IMR-90 (cell line): ENCODE results near the gene NAP1L1. TPM values are rescaled to one million over a fixed set of nuclear protein-coding genes. Genes with fewer than 3 reads are reported as not detected.

Source experiments
- ATAC-seq: fragments of 200-7000 bp; cut with Tn5 transposase; 2 replicates; pipeline ENCODE4 v1.9.1; 2020; ENCODE audit warnings: low read depth, mild to moderate bottlenecking, moderate library complexity
- BruUV-seq: library from RNA; stranded (reverse); fragments of 400-500 nt; replicated peaks from 2 replicates; lab custom pipeline; 2021; lab: Mats Ljungman, UMichigan
- CTCF ChIA-PET: fragments of 300-600 bp; formaldehyde crosslinking; extraction: SDS; loops from one replicate; lab custom pipeline; 2021; ENCODE audit warnings: antibody characterized with exemption; lab: Yijun Ruan, JAX
- POLR2A ChIA-PET: fragments of 300-600 bp; sonication (Branson Sonifier 250); formaldehyde crosslinking; loops from one replicate; lab custom pipeline; 2022; ENCODE audit warnings: antibody characterized with exemption; ENCODE audit not compliant: unreplicated experiment; lab: Charles Lee
- DNase-seq: peaks from one replicate; pipeline ENCODE4 v3.0.0; 2013
- H2AFZ ChIP-seq: replicated peaks from 2 replicates; pipeline ENCODE3; 2013; ENCODE audit warnings: low read length, mild to moderate bottlenecking; ENCODE audit not compliant: poor library complexity
- H2AK5ac ChIP-seq: 2 replicates; pipeline ENCODE4 v1.6.1; 2013; ENCODE audit warnings: low read depth, low read length, inconsistent platforms
- H2AK9ac ChIP-seq: replicated peaks from 2 replicates; pipeline ENCODE3; 2013; ENCODE audit warnings: mild to moderate bottlenecking, low read depth, low read length, moderate library complexity; ENCODE audit not compliant: poor library complexity
- H2BK120ac ChIP-seq: 2 replicates; pipeline ENCODE4 v1.6.1; 2013; ENCODE audit warnings: low read depth, low read length, inconsistent platforms
- H2BK15ac ChIP-seq: 3 replicates; pipeline ENCODE4 v1.6.1; 2013; ENCODE audit warnings: low read depth, low read length, inconsistent platforms
- H2BK20ac ChIP-seq: 2 replicates; pipeline ENCODE4 v1.6.1; 2013; ENCODE audit warnings: low read depth, mild to moderate bottlenecking, inconsistent platforms, low read length, moderate library complexity
- H2BK5ac ChIP-seq: 2 replicates; pipeline ENCODE4 v1.6.1; 2013; ENCODE audit warnings: mild to moderate bottlenecking, low read depth, low read length, inconsistent platforms; ENCODE audit not compliant: poor library complexity, severe bottlenecking
- H3K14ac ChIP-seq: replicated peaks from 2 replicates; pipeline ENCODE4 v1.6.1; 2013; ENCODE audit warnings: low read depth, low read length, inconsistent platforms
- H3K18ac ChIP-seq: 2 replicates; pipeline ENCODE4 v1.6.1; 2013; ENCODE audit warnings: low read depth, low read length, control low read depth
- H3K23ac ChIP-seq: 2 replicates; pipeline ENCODE4 v1.6.1; 2013; ENCODE audit warnings: low read depth, low read length, inconsistent platforms
- H3K27ac ChIP-seq: 2 replicates; pipeline ENCODE4 v1.5.1; 2013; ENCODE audit warnings: mild to moderate bottlenecking, control low read depth, low read length; ENCODE audit not compliant: insufficient read depth
- H3K27me3 ChIP-seq: 2 replicates; pipeline ENCODE4 v1.6.1; 2013; ENCODE audit warnings: low read length; ENCODE audit not compliant: control insufficient read depth, insufficient read depth
- H3K36me3 ChIP-seq: 2 replicates; pipeline ENCODE4 v1.6.1; 2013; ENCODE audit warnings: low read length, mixed read lengths; ENCODE audit not compliant: control insufficient read depth, insufficient read depth
- H3K4ac ChIP-seq: 2 replicates; pipeline ENCODE4 v1.6.1; 2013; ENCODE audit warnings: low read depth, low read length, inconsistent platforms
- H3K4me1 ChIP-seq: 2 replicates; pipeline ENCODE4 v1.6.1; 2013; ENCODE audit warnings: low read length, mixed read lengths; ENCODE audit not compliant: control insufficient read depth, insufficient read depth
- H3K4me2 ChIP-seq: 2 replicates; pipeline ENCODE4 v1.6.1; 2013; ENCODE audit warnings: low read depth, mild to moderate bottlenecking, control low read depth, low read length, moderate library complexity
- H3K4me3 ChIP-seq: 2 replicates; pipeline ENCODE4 v1.5.1; 2013; ENCODE audit warnings: low read depth, mild to moderate bottlenecking, control low read depth, low read length, moderate library complexity; ENCODE audit not compliant: insufficient read depth
- H3K56ac ChIP-seq: 2 replicates; pipeline ENCODE4 v1.6.1; 2013; ENCODE audit warnings: low read length, inconsistent platforms; ENCODE audit not compliant: insufficient read depth; ENCODE audit errors: extremely low read depth
- H3K79me1 ChIP-seq, 2 experiments: 2 replicates each; pipeline ENCODE4 v1.6.1; 2013; ENCODE audit warnings: low read length in 2 of 2, inconsistent platforms in 1 of 2, low read depth in 1 of 2
- H3K9ac ChIP-seq: 2 replicates; pipeline ENCODE4 v1.6.1; 2013; ENCODE audit warnings: low read depth, low read length, control low read depth
- H3K9me1 ChIP-seq: 2 replicates; pipeline ENCODE4 v1.6.1; 2013; ENCODE audit warnings: low read length, inconsistent platforms; ENCODE audit not compliant: insufficient read depth
- H3K9me3 ChIP-seq: 2 replicates; pipeline ENCODE4 v1.6.1; 2013; ENCODE audit warnings: low read length; ENCODE audit not compliant: control insufficient read depth, insufficient read depth
- H4K20me1 ChIP-seq: 2 replicates; pipeline ENCODE4 v1.6.1; 2013; ENCODE audit warnings: low read length, inconsistent platforms; ENCODE audit not compliant: insufficient read depth
- H4K5ac ChIP-seq: 2 replicates; pipeline ENCODE4 v1.6.1; 2013; ENCODE audit warnings: mild to moderate bottlenecking, low read depth, low read length, control low read depth
- H4K8ac ChIP-seq, 2 experiments: 2 replicates each; pipeline ENCODE4 v1.6.1; 2013; ENCODE audit warnings: low read depth in 2 of 2, low read length in 2 of 2, control low read depth in 1 of 2, inconsistent platforms in 1 of 2
- H4K91ac ChIP-seq: 2 replicates; pipeline ENCODE4 v1.6.1; 2013; ENCODE audit warnings: low read depth, low read length, inconsistent platforms; ENCODE audit not compliant: insufficient read depth
- BHLHE40 ChIP-seq: fragments of 150-350 bp; IDR thresholded peaks from 2 replicates; pipeline ENCODE4 v1.6.1; 2016; ENCODE audit warnings: mild to moderate bottlenecking, low read depth, low read length
- CEBPB ChIP-seq: IDR thresholded peaks from 2 replicates; pipeline ENCODE4 v1.6.1; 2012; ENCODE audit warnings: low read depth, low read length, improper control_type of control experiment
- MAFK ChIP-seq: IDR thresholded peaks from 2 replicates; pipeline ENCODE4 v1.6.1; 2012; ENCODE audit warnings: low read depth, low read length, improper control_type of control experiment
- MAZ ChIP-seq: IDR thresholded peaks from 2 replicates; pipeline ENCODE4 v1.6.1; 2012; ENCODE audit warnings: low read depth, mild to moderate bottlenecking, low read length, improper control_type of control experiment, moderate library complexity, borderline replicate concordance
- NFE2L2 ChIP-seq: fragments of 150-350 bp; IDR thresholded peaks from 2 replicates; pipeline ENCODE4 v1.6.1; 2016; ENCODE audit warnings: low read depth, mild to moderate bottlenecking, low read length
- POLR2A ChIP-seq: IDR thresholded peaks from 2 replicates; pipeline ENCODE4 v1.6.1; 2012; ENCODE audit warnings: mild to moderate bottlenecking, low read depth, low read length
- RAD21 ChIP-seq: IDR thresholded peaks from 2 replicates; pipeline ENCODE4 v1.6.1; 2012; ENCODE audit warnings: low read length, improper control_type of control experiment
- RFX5 ChIP-seq: IDR thresholded peaks from 2 replicates; pipeline ENCODE4 v1.8.0; 2012; ENCODE audit warnings: low read depth, mild to moderate bottlenecking, low read length, moderate library complexity
- SMC3 ChIP-seq: fragments of 150-350 bp; IDR thresholded peaks from 2 replicates; pipeline ENCODE4 v1.6.1; 2016; ENCODE audit warnings: low read depth, mild to moderate bottlenecking, antibody characterized with exemption, low read length, moderate library complexity
- WGBS, 2 experiments: methylation state at CpG; one replicate each; pipeline versions ENCODE4 v1.1.5 to v1.1.7; 2013; ENCODE audit warnings: missing lambda C conversion rate in 2 of 2; ENCODE audit not compliant: insufficient read length in 1 of 2; ENCODE audit errors: extremely low coverage in 2 of 2; 5-methylcytosine and 5-hydroxymethylcytosine counted together
- dilution Hi-C: fragments of 300-500 bp; cut with HindIII; formaldehyde crosslinking; loops from one replicate; pipeline ENCODE4 v1.14.3; 2018; ENCODE audit warnings: low sequenced_read_pairs; ENCODE audit not compliant: unreplicated experiment
- in situ Hi-C: fragments of 300-500 bp; cut with MboI; formaldehyde crosslinking; loops from 3 replicates; pipeline ENCODE4 v1.14.3; 2019; ENCODE audit warnings: low sequenced_read_pairs, inconsistent platforms, mixed read lengths
- intact Hi-C: fragments of 100-400 bp; cut with micrococcal nuclease; formaldehyde crosslinking; loops from 2 replicates; pipeline ENCODE4 v1.10.0; 2022
- polyA plus RNA-seq, 3 experiments: library from polyadenylated mRNA; depleted of rRNA; stranded (reverse); fragments of >200 nt; gene quantifications; 2 replicates each; pipeline ENCODE4 v1.2.3, GENCODE V29; 2012; ENCODE audit warnings: low replicate concordance in 1 of 3
- total RNA-seq: library from RNA; depleted of rRNA; stranded (reverse); fragments of >200 nt; gene quantifications from 2 replicates; pipeline ENCODE4 v1.2.3, GENCODE V29; 2012
- TF ChIP-seq, protein P1 (sequence below): fragments of 150-350 bp; IDR thresholded peaks from 2 replicates; pipeline ENCODE4 v1.6.1; 2017; ENCODE audit warnings: mild to moderate bottlenecking, antibody characterized with exemption, low read length, low read depth
- TF ChIP-seq, protein P2 (sequence below): conservative IDR thresholded peaks from 2 replicates; pipeline ENCODE4 v1.5.1; 2012; ENCODE audit warnings: mild to moderate bottlenecking, low read depth, low read length, improper control_type of control experiment
- TF ChIP-seq, protein P3 (sequence below): fragments of 150-350 bp; IDR thresholded peaks from 2 replicates; pipeline ENCODE4 v1.6.1; 2016; ENCODE audit warnings: low read depth, mild to moderate bottlenecking, low read length, moderate library complexity, borderline replicate concordance

NAP1L1 gene
- total and polyA plus RNA-seq, 2 of the 4 experiments (the other 2 are of a cell fraction) = 86.4 to 200 TPM

DNA sequence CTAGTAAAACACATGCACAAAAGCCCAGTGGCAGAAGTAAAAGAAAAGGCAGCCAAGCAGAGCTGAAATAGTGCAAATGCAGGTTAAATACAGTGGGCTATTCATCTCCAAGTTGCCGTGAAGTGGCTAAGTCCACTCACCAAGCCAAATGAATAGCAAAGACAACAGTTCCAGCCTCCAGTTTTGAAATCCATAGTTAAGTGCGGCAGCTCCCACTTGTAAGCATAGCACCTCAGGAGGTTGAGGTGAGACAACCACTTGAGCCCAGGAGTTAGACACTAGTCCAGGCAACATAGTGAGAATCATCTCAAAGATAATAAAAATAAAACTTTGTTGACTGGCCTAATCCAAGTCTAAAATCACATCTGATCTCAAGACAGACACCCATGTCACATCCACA lies 43.1 kb downstream of the NAP1L1 start:
- in situ Hi-C loops (loop anchor here (25.0 kb wide), 1 partner anchor 704 kb away; the partner anchor contains the start of genes CAPS2 and GLIPR1L1), dilution Hi-C loops (no loop called here), intact Hi-C loops (no loop called here)
- Histone ChIP-seq H3K56ac (no peak overlapping the region), H4K20me1 (no peaks in the 10 kb centered on the region), H3K14ac (no peak overlapping the region), H4K91ac (no peak overlapping the region), H3K4me1 (peaks cover 4% of the 10 kb centered on the region), H2BK20ac (no peak overlapping the region), H3K9me3 (no peaks in the 10 kb centered on the region), H3K18ac (no peak overlapping the region), H2BK15ac (no peak overlapping the region), H3K9me1 (0 out of 2 replicates have a peak, but pooled peaks cover 2% of the 10 kb centered on the region), H3K4ac (no peak overlapping the region), H2AK9ac (no peak overlapping the region), H2AFZ (no peak overlapping the region), H3K23ac (no peak overlapping the region), H4K8ac (no peak overlapping the region), H3K4me2 (no peak overlapping the region), H2BK5ac (no peak overlapping the region), H2BK120ac (no peak overlapping the region), H4K5ac (no peak overlapping the region), H3K79me1 (peaks cover 8 to 20% of the 10 kb centered on the region in 2 experiments; a peak in 3 of 4 replicates), H3K4me3 (no peak overlapping the region), H3K27me3 (no peaks in the 10 kb centered on the region), H3K9ac (no peak overlapping the region), H2AK5ac (no peak overlapping the region), H3K36me3 (peaks cover 8% of the 10 kb centered on the region), H3K27ac (no peak overlapping the region)
- TF ChIP-seq POLR2A (no peak), BHLHE40 (no peak), SMC3 (no peak), RFX5 (no peak), MAZ (no peak), RAD21 (no peak), CEBPB (no peak), MAFK (no peak), NFE2L2 (no peak)
- TF ChIP-seq, protein P1, sequence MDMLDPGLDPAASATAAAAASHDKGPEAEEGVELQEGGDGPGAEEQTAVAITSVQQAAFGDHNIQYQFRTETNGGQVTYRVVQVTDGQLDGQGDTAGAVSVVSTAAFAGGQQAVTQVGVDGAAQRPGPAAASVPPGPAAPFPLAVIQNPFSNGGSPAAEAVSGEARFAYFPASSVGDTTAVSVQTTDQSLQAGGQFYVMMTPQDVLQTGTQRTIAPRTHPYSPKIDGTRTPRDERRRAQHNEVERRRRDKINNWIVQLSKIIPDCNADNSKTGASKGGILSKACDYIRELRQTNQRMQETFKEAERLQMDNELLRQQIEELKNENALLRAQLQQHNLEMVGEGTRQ = no peak
- TF ChIP-seq, protein P2, sequence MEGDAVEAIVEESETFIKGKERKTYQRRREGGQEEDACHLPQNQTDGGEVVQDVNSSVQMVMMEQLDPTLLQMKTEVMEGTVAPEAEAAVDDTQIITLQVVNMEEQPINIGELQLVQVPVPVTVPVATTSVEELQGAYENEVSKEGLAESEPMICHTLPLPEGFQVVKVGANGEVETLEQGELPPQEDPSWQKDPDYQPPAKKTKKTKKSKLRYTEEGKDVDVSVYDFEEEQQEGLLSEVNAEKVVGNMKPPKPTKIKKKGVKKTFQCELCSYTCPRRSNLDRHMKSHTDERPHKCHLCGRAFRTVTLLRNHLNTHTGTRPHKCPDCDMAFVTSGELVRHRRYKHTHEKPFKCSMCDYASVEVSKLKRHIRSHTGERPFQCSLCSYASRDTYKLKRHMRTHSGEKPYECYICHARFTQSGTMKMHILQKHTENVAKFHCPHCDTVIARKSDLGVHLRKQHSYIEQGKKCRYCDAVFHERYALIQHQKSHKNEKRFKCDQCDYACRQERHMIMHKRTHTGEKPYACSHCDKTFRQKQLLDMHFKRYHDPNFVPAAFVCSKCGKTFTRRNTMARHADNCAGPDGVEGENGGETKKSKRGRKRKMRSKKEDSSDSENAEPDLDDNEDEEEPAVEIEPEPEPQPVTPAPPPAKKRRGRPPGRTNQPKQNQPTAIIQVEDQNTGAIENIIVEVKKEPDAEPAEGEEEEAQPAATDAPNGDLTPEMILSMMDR = no peak
- TF ChIP-seq, protein P3, sequence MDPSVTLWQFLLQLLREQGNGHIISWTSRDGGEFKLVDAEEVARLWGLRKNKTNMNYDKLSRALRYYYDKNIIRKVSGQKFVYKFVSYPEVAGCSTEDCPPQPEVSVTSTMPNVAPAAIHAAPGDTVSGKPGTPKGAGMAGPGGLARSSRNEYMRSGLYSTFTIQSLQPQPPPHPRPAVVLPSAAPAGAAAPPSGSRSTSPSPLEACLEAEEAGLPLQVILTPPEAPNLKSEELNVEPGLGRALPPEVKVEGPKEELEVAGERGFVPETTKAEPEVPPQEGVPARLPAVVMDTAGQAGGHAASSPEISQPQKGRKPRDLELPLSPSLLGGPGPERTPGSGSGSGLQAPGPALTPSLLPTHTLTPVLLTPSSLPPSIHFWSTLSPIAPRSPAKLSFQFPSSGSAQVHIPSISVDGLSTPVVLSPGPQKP = no peak
- no TSS peak for BruUV-seq
- ATAC-seq = no peak
- WGBS, 2 experiments = no CpG with 5 or more reads among the region's 2 CpGs
- POLR2A ChIA-PET = no interaction called here
- no peak for DNase-seq
- CTCF ChIA-PET = no interaction called here
